ENCODE data around the gene TMA7B.

Gene TMA7B

DNA sequence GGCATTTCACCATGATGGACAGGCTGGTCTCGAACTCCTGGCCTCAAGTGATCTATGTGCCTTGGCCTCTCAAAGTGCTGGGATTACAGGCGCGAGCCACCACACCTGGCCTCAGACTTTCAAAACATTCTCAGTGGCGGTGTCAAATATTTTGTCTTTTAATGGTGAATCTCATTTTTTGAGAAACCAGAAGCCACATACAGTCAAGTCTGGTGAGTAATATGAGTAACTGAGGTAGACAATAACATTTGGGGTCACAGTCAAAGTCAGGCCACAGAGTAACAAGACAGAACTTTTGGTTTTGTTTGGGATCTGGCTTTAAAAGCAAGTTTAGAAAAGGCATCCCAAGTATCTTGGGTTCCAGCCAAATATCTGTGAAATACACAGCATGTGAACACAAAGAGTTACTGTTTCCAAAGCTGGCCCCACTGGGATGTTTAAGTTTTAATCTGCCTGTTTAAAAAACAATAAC, 5.6 kb upstream of the TMA7B start:
- DNase-seq, result no peak

- no peak for DNase-seq
These were observed 4.5 kb upstream of the TMA7B start for GRCh38 chr22:39955675-39956074.

DNA sequence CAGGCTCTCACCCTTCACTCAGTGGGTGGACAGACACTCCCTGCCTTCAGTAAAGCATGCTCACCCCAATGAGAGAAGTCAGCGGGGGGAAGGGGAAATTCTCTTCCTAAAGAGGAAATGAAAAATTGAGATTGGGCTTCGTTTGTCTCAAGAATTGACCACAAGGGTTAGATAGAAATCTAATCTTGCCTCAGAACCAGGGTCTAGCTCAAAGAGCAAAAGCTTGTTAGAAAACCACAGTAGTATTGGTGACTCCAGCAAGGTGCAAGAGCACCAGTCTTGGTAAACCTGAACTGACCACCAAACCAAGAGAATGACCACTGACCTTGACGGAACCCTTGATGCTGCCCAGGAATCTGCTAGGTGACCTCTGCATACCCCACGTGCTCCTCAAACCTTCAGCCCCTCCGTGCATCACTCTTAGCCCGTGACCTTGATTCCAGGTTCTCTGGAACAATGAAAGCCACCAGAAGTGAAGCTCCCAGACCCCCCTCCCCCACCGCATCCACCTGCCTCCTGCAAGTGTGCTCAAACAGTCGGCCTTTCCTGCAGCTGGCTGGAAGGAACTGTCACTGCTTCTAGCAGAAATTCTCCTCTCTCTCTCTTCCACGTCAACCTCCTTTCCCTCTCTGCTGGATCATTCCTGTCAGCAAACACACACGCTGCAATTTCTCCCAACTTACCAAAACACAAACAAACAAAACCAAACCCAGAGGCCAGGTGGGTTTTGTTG, 3.1 kb upstream of the TMA7B start:
- DNase-seq, result no peak

- no peak for DNase-seq
These were observed 2.0 kb upstream of the TMA7B start for GRCh38 chr22:39958009-39958711.

DNA sequence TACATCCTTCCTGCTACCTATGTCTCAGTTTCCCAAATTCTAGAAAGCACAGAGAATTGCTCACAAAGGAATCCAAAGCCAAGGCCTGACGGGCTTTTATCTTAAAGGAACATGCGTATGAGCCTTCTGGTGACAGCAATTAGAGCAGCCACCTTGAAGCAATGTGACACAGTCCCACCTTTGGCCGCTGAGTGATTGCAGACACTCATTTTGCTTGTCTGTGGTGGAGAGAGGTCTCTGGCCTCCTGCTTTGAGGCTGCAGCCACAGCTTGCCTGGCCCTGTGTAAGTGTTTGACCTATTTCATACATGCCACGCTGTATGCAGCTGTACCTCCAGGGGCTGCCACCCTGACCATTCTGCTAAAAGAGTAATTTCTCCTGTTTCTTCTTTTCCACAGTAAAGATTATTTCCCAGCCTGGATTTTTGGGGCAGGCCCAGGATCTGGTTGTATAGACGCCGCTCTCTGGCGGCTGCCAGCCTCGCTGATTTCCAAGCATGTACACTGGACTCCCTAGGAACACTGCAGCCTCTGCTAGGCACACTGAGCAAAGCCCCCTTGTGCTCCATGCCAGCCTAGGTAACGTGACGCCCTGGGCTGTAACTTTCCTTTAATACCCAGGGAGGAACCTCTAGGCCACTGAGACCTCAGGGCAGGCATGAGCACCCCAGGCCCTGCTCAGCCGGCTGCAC, 1.1 kb upstream of the TMA7B start:
- no peak for DNase-seq

DNA sequence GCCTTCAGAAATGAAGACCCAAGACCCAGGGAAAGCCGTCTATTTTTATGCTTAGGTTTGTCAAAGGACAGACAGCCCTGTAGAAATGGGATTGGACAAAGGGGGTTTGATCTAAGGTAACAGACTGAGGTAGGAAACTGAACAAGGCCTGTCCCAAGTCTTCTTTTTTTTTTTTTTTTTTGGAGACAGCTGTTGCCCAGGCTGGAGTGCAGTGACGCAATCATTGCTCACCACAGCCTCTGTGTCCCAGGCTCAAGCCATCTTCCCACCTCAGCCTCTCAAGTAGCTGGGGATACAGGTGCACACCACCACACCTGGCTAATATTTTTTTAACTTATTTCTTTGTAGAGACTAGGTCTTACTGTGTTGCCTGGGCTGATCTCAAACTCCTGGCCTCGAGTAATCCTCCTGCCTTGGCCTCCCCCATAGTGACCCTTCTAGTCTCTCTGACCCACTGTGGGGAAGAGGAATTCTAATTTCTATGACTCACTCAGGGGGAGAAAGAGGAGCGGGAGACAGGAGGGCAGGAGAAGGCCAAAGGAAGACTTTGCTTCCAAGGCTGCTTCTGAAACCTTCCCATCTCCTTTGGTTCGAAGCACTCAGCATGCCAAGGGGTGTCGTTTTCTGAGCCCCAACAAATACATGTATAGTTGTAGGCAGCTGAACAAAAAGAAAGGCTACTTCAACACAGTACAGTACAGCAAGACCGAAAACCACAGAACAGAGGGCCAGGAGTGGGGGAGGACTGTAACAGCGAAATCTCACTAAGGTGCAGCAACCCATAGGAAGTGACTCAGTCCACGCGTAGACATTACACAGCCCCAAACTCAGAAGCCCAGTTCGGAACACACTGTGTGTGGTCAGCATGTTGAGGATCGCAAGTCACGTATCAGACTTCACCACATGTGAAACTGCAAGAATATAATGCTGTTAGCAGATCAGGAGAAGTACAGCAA, 872 bp downstream of the TMA7B start:
- DNase-seq, result peak; percentile 34 to 37

GRCh38 chr22:39962071-39962470, 1.9 kb downstream of the TMA7B start:
- no peak for DNase-seq

GRCh38 chr22:39965748-39966147, 5.6 kb downstream of the TMA7B start:
- DNase-seq, result no peak

DNA sequence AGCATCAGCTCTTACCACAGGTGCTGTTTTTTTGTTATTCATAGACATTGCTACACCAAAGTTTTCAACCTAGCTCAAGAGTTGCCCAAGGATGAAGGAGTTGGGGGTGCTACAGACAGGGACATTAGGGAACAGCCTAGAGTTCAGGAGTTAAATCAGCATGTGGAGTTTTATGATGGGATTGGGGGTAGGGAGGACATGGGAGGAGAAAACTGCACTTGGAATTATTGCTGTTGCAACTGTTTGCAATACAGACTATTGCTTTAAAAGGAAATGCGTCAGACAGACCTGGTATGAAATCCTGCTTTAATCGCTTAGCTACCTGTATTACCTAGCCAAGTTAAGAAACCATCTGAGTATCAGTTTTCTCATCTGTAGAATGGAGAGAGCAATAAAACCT, 6.3 kb downstream of the TMA7B start:
- DNase-seq, result no peak

GRCh38 chr22:39967103-39967829, 7.1 kb downstream of the TMA7B start:
- DNase-seq, result no peak

DNA sequence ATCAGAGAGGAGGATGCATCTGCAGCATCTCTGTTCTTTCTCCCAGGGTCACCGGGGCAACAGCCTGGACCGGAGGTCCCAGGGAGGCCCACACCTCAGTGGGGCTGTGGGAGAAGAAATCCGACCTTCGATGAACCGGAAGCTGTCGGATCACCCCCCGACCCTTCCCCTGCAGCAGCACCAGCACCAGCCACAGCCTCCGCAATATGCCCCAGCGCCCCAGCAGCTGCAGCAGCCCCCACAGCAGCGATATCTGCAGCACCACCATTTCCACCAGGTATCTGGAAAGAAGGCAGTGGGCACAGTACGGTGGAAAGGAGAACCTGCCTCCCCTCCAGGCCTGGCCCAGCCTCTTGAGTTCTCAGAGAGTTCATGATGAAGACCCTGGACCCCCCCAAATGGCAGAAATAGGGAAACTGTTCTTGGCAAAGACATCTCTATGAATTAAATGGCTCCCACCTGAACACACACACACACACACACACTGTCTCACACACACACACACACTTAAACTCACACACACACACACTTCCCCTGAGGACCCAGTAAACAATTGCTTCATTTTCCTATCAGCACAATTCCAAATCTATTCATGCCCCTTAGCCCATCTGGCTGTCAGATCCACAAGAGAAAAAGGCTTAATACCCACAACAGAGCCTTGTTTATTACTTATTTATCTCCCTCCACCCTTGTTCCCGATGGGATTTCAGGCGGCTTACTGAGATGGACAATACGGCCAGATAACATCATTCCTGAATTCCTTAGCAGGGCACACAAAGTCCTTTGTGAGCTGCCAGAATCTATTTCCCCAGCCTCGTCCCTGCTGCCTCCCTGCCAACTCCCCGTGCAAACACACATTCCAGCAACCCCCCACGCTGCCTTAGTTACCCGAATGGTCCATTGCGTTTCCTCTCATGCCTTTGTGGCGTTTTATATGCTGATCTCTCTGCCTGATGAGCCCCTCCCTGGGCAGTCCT, 8.1 kb downstream of the TMA7B start:
- DNase-seq, result no peak

DNA sequence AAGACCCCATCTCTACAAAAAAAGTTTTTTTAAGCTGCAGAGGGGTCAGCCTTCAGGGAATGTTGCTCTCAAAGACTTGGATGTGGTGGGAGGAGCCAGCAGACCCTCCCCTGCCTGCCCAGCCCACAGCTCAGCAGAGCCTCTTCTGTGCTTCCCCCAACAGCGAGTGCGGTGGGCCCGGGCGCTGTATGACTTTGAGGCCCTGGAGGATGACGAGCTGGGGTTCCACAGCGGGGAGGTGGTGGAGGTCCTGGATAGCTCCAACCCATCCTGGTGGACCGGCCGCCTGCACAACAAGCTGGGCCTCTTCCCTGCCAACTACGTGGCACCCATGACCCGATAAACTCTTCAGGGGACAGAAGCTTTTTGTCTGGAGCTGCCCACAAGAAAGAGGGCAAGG, 10.5 kb downstream of the TMA7B start:
- no peak for DNase-seq

- no peak for DNase-seq
These were observed 12.4 kb downstream of the TMA7B start for GRCh38 chr22:39972641-39973040.

DNA sequence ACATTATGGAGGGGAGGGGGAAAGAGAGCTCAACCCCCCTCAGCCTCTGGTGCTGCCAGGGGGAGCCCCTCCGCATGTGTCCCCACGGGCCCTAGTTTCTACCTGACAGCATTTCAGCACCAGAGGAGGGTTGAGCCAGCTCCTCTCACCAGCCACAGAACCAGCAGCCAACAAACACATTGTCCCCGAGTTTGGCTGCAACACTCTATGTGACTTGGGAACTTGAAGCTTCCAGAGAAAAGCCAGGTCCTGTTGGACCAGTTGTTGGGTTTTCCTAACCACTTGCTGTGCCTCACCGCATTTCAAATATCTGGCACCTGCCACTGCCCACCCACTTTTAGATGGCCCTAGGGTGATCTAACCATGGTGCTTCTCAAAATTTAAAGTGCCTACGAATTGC, 13.5 kb downstream of the TMA7B start:
- no peak for DNase-seq

DNA sequence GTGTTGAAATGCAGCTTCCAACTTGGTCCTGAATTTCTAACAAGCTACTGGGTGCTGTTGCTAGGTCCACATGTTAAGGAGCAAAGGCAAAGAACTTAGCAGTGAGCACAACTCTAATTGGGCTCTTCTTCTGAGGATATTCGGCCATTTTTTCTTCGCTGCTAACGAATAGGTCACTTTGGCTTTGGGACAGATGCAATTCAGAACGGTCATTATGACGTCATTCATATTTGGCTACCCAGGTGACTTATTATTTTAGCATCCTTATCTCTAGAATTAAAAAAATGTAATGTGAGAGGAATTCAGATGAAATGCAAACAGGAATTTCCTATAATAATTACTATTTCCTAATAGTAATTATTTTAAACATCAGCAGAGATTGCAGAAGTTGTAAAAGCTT, 13.9 kb downstream of the TMA7B start:
- DNase-seq, result no peak

DNA sequence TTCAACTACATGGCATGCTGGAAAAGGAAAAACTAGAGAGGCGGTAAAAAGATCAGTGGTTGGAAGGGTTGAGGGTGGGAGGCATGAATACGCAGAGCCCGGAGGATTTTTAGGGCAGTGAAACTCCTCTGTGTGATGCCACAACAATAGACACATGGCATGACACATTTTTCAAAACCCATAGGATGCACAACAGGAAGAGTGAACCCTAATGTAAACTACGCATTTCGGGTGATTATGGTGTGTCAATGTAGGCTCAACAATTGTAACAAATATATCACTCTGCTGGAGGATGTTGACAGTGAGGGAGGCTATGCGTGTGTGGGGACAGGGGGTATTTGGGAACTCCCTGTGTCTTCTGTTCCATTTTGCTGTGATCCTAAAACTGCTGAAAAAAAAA, 18.9 kb downstream of the TMA7B start:
- no peak for DNase-seq

DNA sequence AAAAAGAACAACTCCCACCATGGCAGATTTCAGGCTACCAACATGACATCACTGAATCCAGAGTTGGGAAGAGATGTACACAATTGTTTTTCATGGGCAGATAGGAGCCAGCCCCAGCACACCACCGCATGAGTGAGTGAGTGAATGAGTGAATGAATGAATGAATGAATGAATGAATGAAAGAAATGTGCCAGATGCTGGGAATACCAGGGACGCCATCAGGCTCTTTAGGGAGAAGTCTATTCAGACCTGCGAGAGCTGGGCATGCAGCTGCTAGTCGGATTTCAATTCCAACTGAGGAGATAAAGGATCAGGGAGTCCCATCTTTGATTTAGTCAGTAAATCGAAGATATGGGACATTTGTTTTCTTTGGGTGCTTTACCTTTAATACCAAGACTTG, 19.3 kb downstream of the TMA7B start:
- no peak for DNase-seq

GRCh38 chr22:39980596-39980995, 20.4 kb downstream of the TMA7B start:
- no peak for DNase-seq

DNA sequence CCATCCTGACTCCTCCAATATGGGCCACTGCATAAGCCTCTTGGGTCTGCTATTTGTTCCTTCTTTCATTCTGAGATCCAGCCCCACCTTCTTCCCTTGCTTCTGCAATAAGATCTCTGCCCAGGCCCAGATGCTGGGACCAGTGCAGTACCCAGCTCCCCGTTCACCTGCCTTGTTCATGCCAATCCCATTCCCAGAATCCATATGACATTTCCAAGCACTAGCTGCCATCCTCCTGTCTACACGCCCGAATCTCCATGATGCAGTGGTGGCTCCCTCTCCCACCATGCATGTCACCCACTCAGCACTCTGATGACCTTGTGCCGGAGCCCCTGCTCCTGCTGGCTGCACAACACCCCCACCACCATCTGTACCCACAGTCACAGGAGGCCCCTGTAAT, 23.1 kb downstream of the TMA7B start:
- no peak for DNase-seq

DNA sequence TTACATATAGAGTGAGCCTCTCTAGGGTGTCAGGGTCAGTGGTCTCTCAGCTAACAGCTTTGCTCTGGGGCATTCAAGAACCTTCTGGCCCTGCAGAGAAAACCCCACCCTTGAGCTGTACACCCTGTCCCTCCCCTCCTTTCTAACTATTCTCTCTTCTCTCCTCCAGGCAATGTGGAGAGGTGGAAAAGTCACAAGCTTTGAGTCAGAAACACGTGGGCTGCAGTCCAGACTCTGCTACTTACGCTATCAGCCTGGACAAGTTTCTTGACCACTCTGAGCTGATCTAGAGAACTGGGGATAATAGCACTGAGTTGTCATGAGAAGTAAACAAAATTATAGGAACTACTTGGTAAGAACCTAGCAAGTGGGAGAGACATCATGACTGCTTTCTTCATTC, 23.8 kb downstream of the TMA7B start:
- no peak for DNase-seq

DNA sequence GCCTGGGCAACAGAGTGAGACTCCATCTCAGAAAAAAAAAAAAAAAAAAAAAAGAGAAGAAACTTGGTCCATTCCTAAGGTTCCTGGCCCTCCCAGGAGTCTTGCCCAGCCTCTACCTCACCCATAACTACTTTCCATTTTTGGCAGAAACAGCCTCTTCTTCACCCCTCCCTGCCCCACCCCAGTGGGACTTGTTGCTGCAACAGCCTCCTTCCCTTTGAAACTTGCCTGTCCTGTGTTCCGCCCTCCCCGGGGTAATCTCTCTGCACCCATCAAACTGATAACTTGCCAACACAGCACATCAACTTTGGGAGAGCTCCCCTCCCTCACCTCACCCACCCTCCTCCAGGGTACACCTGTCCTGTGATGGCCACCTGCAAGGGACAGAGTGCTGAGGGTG, 24.5 kb downstream of the TMA7B start:
- no peak for DNase-seq
